ENCODE data around the gene RPS10. TPM values are rescaled to one million over a fixed set of nuclear protein-coding genes. Genes with fewer than 3 reads are reported as not detected.

Gene RPS10
- total and polyA plus RNA-seq, 12 donors, result 551 to 2,567 (median 630) TPM

DNA sequence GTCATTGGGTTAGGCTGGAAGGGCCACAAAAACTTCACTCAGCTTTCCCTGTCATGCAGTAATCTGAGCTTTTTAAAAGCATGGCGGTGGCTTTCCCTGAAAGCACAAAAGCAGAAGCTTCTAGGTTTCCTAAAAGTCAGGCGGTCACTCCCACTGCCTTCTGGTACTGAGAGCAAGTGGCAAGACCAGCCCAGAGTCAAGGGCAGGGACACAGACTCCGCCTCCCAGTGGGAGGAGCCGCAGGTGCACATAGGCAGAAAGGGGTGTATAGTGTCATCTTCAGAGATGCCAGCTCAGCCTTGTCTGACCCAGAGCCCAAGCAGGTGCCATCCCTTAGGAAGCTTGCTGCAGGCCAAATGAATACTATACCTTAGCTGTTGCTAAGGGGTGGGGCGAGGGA lies 22.0 kb upstream of the RPS10 start:
- Histone ChIP-seq H3K27ac (no peak overlapping the region), H3K4me3 (no peak overlapping the region), H3K27me3 (no peaks in the 10 kb centered on the region), H3K36me3 (no peaks in the 10 kb centered on the region), H3K4me1 (no peaks in the 10 kb centered on the region), H3K9me3 (peaks cover 0 to 10% (median 0%) of the 10 kb centered on the region in 11 donors)
- peak in 1 of 8 donors; percentile 21 for ATAC-seq
- TF ChIP-seq, protein P1, sequence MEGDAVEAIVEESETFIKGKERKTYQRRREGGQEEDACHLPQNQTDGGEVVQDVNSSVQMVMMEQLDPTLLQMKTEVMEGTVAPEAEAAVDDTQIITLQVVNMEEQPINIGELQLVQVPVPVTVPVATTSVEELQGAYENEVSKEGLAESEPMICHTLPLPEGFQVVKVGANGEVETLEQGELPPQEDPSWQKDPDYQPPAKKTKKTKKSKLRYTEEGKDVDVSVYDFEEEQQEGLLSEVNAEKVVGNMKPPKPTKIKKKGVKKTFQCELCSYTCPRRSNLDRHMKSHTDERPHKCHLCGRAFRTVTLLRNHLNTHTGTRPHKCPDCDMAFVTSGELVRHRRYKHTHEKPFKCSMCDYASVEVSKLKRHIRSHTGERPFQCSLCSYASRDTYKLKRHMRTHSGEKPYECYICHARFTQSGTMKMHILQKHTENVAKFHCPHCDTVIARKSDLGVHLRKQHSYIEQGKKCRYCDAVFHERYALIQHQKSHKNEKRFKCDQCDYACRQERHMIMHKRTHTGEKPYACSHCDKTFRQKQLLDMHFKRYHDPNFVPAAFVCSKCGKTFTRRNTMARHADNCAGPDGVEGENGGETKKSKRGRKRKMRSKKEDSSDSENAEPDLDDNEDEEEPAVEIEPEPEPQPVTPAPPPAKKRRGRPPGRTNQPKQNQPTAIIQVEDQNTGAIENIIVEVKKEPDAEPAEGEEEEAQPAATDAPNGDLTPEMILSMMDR (IDR thresholded peaks at IDR 0.05), result no peak
- intact Hi-C loops (cut with DNase I), result no loop called here
- 66 to 67% methylated on average over 5 of the region's 5 CpGs for WGBS, 2 donors
- DNase-seq, result no peak

DNA sequence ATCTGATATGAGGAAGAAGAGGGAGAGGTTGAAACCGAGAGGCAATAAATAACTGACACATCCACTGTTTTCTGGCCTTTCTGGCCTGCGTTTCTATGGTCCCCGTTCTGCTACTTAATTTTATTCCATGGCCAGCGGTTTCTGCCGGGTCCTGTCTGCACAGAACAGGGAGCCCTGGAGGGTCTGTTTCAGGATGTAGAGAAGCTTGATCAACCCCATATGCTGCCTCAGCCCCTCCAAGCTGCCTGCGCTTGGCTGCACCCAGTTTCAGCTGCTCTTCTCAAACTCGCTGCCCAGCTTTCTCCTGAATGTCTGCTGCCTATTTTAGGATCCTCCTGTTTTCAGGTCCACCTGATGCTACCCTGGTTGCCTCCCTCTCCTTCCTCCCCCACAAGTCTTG lies 21.5 kb upstream of the RPS10 start:
- Histone ChIP-seq H3K4me3 (no peak overlapping the region), H3K9me3 (peaks cover 0 to 10% (median 0%) of the 10 kb centered on the region in 11 donors), H3K27ac (no peak overlapping the region), H3K4me1 (no peaks in the 10 kb centered on the region), H3K27me3 (no peaks in the 10 kb centered on the region), H3K36me3 (no peaks in the 10 kb centered on the region)
- no peak for ATAC-seq
- TF ChIP-seq, protein P1 (IDR thresholded peaks at IDR 0.05), result no peak
- intact Hi-C loops (cut with DNase I), result no loop called here
- WGBS, 2 donors, result 72 to 76% methylated on average over 7 of the region's 7 CpGs
- no peak for DNase-seq

DNA sequence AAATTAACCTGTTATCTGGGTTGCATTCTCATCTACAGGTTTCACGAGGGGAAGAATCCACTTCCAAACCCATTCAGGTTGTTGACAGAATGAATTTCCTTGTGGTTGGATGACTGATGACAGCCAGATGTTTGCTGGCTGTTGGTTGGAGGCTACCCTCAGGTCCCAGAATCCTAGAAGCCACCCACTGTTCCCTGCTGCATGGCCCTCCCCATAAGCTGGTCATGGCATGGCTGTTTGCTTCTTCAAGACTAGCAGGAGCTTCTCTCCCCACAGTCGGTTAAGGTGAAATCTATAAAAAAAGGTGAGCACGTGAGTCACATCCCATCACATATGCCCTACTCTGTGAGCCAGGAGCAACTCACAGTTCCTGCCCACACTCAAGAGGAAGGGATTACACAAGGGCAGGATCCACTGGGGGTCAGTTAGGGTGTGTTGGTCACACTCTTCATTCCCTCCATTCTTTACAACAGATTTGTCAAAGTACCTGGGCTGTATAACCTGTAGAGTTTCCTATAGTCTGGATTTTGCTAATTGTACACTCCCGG lies 19.5 kb upstream of the RPS10 start:
- intact Hi-C loops (cut with DNase I), result no loop called here
- no peaks in the 10 kb centered on the region for H3K27me3 ChIP-seq
- ATAC-seq, result no peak
- H3K4me3 ChIP-seq, result no peak overlapping the region
- no peak overlapping the region for H3K27ac ChIP-seq
- no peaks in the 10 kb centered on the region for H3K36me3 ChIP-seq
- WGBS, 2 donors, result 71 to 76% methylated on average over 4 of the region's 4 CpGs
- DNase-seq, result no peak
- H3K9me3 ChIP-seq, result no peaks in the 10 kb centered on the region
- H3K4me1 ChIP-seq, result no peaks in the 10 kb centered on the region
- TF ChIP-seq, protein P1 (IDR thresholded peaks at IDR 0.05), result no peak

DNA sequence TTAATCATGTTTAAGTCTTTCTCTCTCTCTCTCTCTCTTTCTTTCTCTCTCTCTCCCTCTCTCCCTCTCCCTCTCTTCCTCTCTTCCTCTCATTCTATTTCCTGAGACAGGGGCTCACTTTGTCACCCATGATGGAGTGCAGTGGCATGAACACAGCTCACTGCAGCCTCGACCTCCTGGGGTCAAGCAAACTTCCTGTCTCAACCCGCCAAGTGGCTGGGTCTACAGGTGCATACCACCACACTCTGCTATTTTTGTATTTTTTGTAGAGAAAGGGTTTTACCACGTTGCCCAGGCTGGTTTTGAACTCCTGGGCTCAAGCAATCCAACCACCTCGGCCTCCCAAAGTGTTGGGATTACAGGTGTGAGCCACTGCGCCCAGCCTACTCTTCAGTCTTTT lies 15.7 kb upstream of the RPS10 start:
- intact Hi-C loops (cut with DNase I), result no loop called here
- ATAC-seq, result no peak
- no peaks in the 10 kb centered on the region for H3K36me3 ChIP-seq

More for the DNA sequence above, 15.7 kb upstream of the RPS10 start:
- Histone ChIP-seq H3K27ac (no peak overlapping the region), H3K4me3 (no peak overlapping the region), H3K9me3 (peaks cover 0 to 6% (median 0%) of the 10 kb centered on the region in 11 donors), H3K4me1 (no peaks in the 10 kb centered on the region), H3K27me3 (no peaks in the 10 kb centered on the region)
- TF ChIP-seq, protein P1 (IDR thresholded peaks at IDR 0.05), result no peak
- DNase-seq, result no peak
- WGBS, 2 donors, result 73 to 76% methylated on average over 5 of the region's 5 CpGs
